Stomach smooth muscle (tissue), 2 donors: ENCODE measurements around the gene MRPL24.
A peak's percentile ranks its signal among the peaks of the same experiment; 100 is the strongest.
"Not testable (repeated sequence)": the region's sequence is repeated elsewhere in the genome, so short reads cannot be mapped to it uniquely, and the experiment has no call there.

Source experiments
- H3K27ac ChIP-seq: one replicate; pipeline ENCODE4 v1.7.0; 2013; ENCODE audit warnings: mild to moderate bottlenecking, low read length, inconsistent platforms
- H3K27me3 ChIP-seq, 2 donors: one replicate each; pipeline ENCODE4 v1.7.0; 2013; ENCODE audit warnings: low read length in 2 of 2; ENCODE audit not compliant: insufficient read depth in 2 of 2, control insufficient read depth in 1 of 2
- H3K36me3 ChIP-seq, 2 donors: one replicate each; pipeline ENCODE4 v1.7.0; 2013; ENCODE audit warnings: low read length in 2 of 2; ENCODE audit not compliant: control insufficient read depth in 2 of 2, insufficient read depth in 2 of 2
- H3K4me1 ChIP-seq: one replicate; pipeline ENCODE4 v1.7.0; 2013; ENCODE audit warnings: low read length; ENCODE audit not compliant: control insufficient read depth, insufficient read depth
- H3K4me3 ChIP-seq, 2 donors: one replicate each; pipeline ENCODE4 v1.7.0; 2013; ENCODE audit warnings: low read length in 2 of 2
- H3K9ac ChIP-seq, 2 donors: one replicate each; pipeline ENCODE4 v1.7.0; 2013; ENCODE audit warnings: low read length in 2 of 2, mild to moderate bottlenecking in 1 of 2
- H3K9me3 ChIP-seq, 2 donors: one replicate each; pipeline ENCODE4 v1.7.0; 2013; ENCODE audit warnings: low read length in 2 of 2; ENCODE audit not compliant: control insufficient read depth in 2 of 2
- donor health status: healthy.
- donor health status: Pancreatic carcinoma.

The MRPL24 gene

GRCh38 chr1:156760092-156760795 is 19.4 kb upstream of the MRPL24 start:
- H3K9me3 ChIP-seq = no peaks in the 10 kb centered on the region
- no peak overlapping the region for H3K27ac ChIP-seq
- H3K9ac ChIP-seq = no peak overlapping the region
- no peak overlapping the region for H3K4me3 ChIP-seq
- H3K27me3 ChIP-seq = no peaks in the 10 kb centered on the region
- no peaks in the 10 kb centered on the region for H3K36me3 ChIP-seq
- H3K4me1 ChIP-seq = no peaks in the 10 kb centered on the region

- not testable (repeated sequence) for H3K36me3 ChIP-seq, H3K27me3 ChIP-seq, H3K4me1 ChIP-seq, H3K9me3 ChIP-seq, H3K27ac ChIP-seq, H3K4me3 ChIP-seq, H3K9ac ChIP-seq
Observed at GRCh38 chr1:156757572-156758253, 16.8 kb upstream of the MRPL24 start.

GRCh38 chr1:156756355-156756754 is 15.5 kb upstream of the MRPL24 start:
- Histone ChIP-seq H3K4me3 (no peak overlapping the region), H3K4me1 (peaks cover 12% of the 10 kb centered on the region), H3K9ac (no peak overlapping the region), H3K27ac (no peak overlapping the region), H3K9me3 (no peaks in the 10 kb centered on the region), H3K27me3 (no peaks in the 10 kb centered on the region), H3K36me3 (no peaks in the 10 kb centered on the region)

GRCh38 chr1:156755527-156755950 is 14.7 kb upstream of the MRPL24 start:
- no peak overlapping the region for H3K9ac ChIP-seq
- no peak overlapping the region for H3K4me3 ChIP-seq
- no peaks in the 10 kb centered on the region for H3K9me3 ChIP-seq
- H3K27me3 ChIP-seq = no peaks in the 10 kb centered on the region
- H3K4me1 ChIP-seq = peaks cover 12% of the 10 kb centered on the region
- H3K27ac ChIP-seq = no peak overlapping the region
- no peaks in the 10 kb centered on the region for H3K36me3 ChIP-seq

- peaks cover 25% of the 10 kb centered on the region for H3K4me1 ChIP-seq
- H3K36me3 ChIP-seq = no peaks in the 10 kb centered on the region
- no peak overlapping the region for H3K27ac ChIP-seq
- no peaks in the 10 kb centered on the region for H3K27me3 ChIP-seq
- no peak overlapping the region for H3K9ac ChIP-seq
- H3K9me3 ChIP-seq = no peaks in the 10 kb centered on the region
- no peak overlapping the region for H3K4me3 ChIP-seq
Observed at GRCh38 chr1:156754219-156754618, 13.3 kb upstream of the MRPL24 start.

GRCh38 chr1:156752843-156753482 is 12.1 kb upstream of the MRPL24 start:
- Histone ChIP-seq H3K4me3 (peak overlapping the region; percentile 90 to 95), H3K27me3 (no peaks in the 10 kb centered on the region), H3K9ac (peak overlapping the region; percentile 83 to 93), H3K4me1 (peaks cover 38% of the 10 kb centered on the region), H3K9me3 (no peaks in the 10 kb centered on the region), H3K36me3 (no peaks in the 10 kb centered on the region), H3K27ac (peak overlapping the region; percentile 18)

GRCh38 chr1:156751757-156752481 is 11.0 kb upstream of the MRPL24 start:
- H3K27me3 ChIP-seq = no peaks in the 10 kb centered on the region
- H3K4me3 ChIP-seq = peak overlapping the region; percentile 90 to 95
- H3K4me1 ChIP-seq = peaks cover 46% of the 10 kb centered on the region
- peak overlapping the region; percentile 83 to 93 for H3K9ac ChIP-seq
- H3K27ac ChIP-seq = peak overlapping the region; percentile 99
- H3K9me3 ChIP-seq = no peaks in the 10 kb centered on the region
- H3K36me3 ChIP-seq = no peaks in the 10 kb centered on the region

GRCh38 chr1:156751451-156751756 is 10.5 kb upstream of the MRPL24 start, which contains the start of gene HDGF:
Gene HDGF, minus strand, starts transcription at chr1:156751675. Its CDS starts 246 bp downstream, at chr1:156751429.
- Histone ChIP-seq H3K36me3 (no peaks in the 10 kb centered on the region), H3K27ac (peak within 1 kb of the TSS; percentile 99), H3K9ac (peak within 1 kb of the TSS; percentile 94 to 95), H3K4me1 (peaks cover 47% of the 10 kb centered on the region), H3K27me3 (no peaks in the 10 kb centered on the region), H3K4me3 (peak within 1 kb of the TSS; percentile 90 to 95), H3K9me3 (no peaks in the 10 kb centered on the region)

GRCh38 chr1:156750711-156751450 is 10.0 kb upstream of the MRPL24 start:
- Histone ChIP-seq H3K9ac (peak overlapping the region; percentile 94 to 95), H3K27ac (peak overlapping the region; percentile 99), H3K27me3 (no peaks in the 10 kb centered on the region), H3K36me3 (no peaks in the 10 kb centered on the region), H3K4me1 (peaks cover 52% of the 10 kb centered on the region), H3K4me3 (peak overlapping the region; percentile 64 to 95), H3K9me3 (no peaks in the 10 kb centered on the region)

GRCh38 chr1:156750191-156750672 is 9.3 kb upstream of the MRPL24 start:
- H3K27me3 ChIP-seq = no peaks in the 10 kb centered on the region
- no peaks in the 10 kb centered on the region for H3K36me3 ChIP-seq
- peaks cover 58% of the 10 kb centered on the region for H3K4me1 ChIP-seq
- H3K4me3 ChIP-seq = peak overlapping the region; percentile 64 to 95
- H3K9ac ChIP-seq = peak overlapping the region; percentile 94 to 95
- H3K27ac ChIP-seq = peak overlapping the region; percentile 99
- no peaks in the 10 kb centered on the region for H3K9me3 ChIP-seq
